GM19025 (cell line): ENCODE measurements around the gene GCGR.
A peak's percentile ranks its signal among the peaks of the same experiment; 100 is the strongest.
"Not testable (repeated sequence)": the region's sequence is repeated elsewhere in the genome, so short reads cannot be mapped to it uniquely, and the experiment has no call there.

Source experiments
- ATAC-seq: cut with Tn5 transposase; IDR thresholded peaks from one replicate; pipeline ENCODE4 v1.9.1; 2021; ENCODE audit warnings: mild to moderate bottlenecking, low read depth, moderate library complexity; ENCODE audit not compliant: unreplicated experiment

The GCGR gene

DNA sequence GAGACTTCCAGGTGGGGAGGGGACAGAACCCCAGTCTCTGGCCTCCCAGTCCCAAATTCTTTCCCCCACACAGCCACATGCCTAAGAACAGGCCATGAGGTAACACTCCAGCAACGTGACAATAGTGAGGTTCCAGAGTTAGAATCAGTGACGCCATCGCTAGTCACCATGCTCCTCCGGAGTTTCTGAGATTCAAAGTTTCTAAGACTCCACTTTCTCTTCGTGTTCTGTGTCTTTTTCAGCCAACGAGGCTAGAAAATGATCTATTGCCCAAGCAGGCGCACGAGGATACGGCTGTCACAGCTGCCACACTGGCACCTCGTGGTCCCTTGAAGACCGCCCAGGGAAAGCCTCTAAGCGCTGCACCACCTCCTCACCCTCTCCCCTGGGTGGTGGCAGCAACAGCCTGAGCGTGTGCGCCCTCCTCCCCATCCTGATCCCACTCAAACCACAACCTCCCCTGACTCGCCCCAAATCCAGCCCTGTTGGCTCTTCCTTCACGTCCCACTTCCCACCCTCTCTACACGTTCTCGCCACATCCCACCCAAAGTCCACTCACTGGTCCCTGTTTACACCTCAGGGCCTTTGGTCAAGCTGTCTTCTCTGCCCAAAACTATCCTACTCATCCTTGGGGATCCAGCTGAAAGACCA, 28.1 kb downstream of the GCGR start:
- ATAC-seq, result no peak

DNA sequence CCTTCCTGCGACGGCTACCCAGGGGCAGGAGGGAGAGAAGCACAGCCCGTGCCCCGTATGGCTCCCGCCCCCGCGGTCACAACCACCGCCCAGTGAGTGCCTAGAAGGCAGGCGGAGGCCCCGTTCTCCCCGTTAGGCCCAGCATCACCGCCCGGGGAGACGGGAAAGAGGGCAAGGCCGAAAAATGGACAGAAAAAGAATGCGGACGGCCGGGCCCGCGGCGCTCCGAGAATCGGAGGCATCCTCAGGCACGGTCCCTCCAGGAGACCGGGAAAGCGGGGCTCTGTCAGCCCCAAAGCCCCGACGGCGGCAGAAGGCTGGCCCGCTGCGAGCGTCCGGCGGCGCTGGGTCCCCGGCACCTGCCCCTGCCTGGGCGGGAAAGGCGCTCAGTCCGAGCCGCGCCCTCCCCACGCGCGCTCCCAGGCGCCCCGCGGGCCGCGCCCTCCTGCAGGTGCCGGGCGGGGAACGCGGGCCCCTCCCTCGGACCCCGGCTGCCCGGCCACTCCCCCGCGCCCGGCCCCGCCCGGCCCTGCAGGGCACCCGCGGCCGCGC, 28.7 kb downstream of the GCGR start:
- ATAC-seq, result peak; percentile 8

DNA sequence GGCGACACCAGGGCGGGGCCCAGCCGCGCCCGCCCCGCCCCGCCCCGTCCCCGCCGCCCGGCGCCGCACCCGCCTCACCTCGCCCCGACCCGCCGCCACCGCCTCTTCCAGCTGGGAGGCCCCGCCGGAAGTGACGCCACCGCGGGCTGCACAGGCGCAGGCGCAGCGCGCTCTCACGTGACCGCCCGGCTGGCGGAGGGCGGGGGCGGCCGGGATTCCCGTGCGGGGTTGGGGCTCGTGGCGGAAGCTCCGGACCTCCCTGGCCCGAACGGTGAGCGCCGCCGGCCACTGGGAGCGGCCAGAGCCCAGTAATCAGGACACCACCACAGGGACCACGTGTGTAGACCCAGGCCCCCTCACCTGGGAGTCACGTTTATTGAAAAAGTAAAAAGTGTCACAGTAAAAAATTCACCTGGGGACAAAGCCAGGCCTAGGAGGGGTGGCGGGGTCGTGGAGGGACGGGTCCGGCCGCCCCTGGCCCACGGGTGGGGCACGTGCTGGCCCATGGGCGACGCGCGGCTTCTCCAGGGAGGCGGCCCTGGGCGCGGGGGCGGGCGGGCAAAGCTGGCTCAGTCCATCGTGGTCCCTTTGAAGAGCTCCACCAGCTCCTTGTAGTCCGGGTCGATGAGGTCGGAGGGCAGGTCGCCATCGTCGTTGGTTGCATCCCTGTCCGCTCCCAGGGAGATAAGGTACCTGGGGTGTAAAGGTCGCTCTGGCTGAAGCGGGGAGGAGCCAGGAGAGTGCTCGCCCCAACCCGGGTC, 29.4 kb downstream of the GCGR start, which contains the start of gene MCRIP1:
TSS of gene MCRIP1 (minus strand) at position 132 of the 761 bp plus-strand sequence. CDS start 8,785 bp downstream, outside the sequence.
- peak; percentile 84 for ATAC-seq

DNA sequence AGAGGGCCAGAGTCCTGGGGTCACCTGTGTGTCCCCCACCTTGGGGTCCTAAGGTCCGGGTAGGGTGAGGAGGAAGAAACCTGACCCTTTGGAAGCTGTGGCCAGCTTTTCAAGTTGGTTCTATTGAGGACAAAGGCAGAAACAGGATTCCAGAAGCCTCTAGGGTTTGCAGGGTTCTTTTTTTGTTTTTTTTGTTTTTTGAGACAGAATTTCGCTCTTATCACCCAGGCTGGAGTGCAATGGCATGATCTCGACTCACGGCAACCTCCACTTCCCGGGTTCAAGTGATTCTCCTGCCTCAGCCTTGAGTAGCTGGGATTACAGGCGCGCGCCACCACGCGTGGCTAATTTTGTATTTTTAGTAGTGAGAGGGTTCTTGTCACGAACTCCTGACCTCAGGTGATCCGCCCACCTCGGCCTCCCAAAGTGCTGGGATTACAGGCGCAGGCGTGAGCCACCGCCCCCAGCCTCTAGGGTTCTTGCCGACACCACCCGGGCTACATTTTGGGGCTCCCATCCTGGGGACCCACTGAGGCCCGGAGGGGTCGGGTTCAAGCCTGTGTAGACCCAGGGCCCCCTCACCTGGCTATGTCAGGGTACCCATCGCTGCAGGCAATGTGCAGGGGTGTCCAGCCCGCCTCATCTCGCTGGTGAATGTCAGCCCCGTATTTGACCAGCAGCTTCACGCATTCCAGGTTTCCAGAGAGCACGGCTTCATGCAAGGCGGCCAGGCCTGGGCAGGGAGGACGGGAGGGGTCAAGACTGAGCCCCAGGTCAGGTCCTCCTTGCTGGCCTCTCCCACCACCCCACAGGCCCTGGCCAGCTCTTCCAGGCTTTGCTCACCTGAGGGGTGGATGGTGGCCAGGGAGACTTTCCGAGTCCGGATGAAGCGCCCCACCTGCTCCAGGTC, 30.2 kb downstream of the GCGR start:
- no peak for ATAC-seq

DNA sequence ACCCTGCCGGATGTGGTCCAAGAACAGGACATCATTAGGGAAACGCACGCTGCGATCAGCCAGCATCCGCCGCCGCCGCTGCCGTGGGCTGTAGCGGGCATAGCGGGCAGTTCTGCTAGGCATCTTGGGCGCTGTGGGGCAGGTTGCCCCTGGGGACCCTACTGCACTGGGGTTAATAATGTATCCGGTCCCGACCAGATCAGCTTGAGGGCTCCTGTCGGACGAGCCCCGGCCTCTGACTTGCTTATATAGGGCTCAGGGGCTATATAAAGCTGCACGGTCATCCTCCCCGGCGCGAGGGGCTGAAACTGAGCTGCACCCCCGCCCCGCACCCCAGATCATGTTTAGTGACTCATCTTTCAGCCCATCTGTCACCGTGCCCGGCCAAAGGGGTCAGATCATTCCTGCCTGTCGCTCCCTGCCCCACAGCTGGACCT, 30.9 kb downstream of the GCGR start, which contains the start of gene PPP1R27:
TSS of gene PPP1R27 (minus strand) at position 220 of the 437 bp plus-strand sequence. CDS start at position 123, 97 bp downstream.
- no peak for ATAC-seq

DNA sequence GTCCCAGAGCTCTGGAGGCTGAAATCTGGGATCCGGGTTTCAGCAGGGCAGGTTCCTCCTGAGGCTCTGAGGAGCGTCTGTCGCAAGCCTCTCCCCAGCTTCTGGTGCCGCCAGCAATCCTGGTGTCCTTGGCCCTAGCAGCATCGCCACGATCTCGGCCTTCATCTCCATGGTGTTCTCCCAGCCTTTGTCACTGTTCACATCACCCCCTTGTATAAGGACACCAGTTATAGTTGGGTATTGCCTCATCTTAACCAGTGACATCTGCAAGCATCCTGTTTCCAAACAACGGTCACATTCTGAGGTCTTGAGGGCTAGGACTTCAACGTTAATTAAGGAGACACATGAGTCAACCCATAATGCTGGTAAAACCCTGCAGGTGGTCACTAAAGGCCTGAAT, 33.7 kb downstream of the GCGR start:
- ATAC-seq, result no peak

DNA sequence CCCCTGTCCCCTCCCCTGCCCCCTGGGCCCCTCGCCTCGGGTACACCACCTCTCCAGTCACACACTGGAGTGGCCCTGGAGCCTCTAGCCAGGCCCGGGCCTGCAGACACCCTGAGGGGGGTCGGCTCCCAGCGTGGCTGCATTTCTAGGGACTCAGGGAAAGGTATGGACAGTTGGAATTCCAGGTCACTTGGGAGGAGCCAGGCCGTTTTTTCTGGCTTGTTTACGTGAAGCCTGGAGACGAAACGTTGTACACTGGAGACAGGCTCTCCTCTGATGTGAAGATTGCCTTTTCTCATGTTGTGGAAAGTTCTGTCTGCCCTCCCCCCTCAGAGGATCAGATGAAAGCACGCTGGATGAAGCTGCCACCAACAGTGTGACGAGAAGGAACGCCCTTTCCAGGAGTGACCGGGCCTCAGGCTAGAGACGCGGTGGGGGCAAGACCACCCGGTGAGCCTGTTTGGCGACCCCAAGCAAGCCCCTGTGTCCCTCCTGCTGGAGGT, 34.9 kb downstream of the GCGR start:
- ATAC-seq, result no peak

DNA sequence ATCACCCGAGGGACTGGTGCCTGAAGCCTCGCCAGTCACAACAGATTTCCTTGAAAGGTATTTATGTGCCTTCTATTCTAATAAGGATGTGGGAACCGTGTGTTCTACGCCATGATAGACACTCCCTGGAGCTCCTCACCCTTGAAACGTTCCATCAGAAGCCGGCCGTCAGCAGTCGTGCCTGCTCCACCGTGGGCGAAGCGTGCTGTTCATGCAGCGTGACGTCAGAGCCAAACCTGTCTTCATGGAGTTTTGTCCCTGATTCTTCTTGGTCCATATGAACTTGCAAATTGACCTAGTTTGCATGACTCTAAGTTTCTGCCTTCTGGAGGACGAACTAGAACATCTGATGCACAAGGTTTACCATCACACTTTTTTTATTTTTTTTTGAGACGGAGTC, 35.4 kb downstream of the GCGR start:
- ATAC-seq, result no peak

DNA sequence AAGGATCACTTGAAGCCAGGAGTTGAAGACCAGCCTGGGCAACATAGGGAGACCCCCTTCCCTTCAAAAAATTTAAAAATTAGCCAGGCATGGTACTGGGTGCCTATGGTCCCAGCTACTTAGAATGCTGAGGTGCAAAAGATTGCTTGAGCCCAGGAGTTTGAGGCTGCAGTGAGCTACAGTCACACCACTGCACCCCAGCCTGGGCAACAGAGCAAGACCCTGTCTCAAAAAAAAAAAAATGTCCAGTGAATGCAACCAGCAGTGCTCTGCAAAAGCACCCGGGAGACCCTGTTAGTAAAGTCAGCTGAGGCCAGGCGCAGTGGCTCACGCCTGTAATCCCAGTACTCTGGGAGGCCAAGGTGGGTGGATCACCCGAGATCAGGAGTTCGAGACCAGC, 36.1 kb downstream of the GCGR start:
- not testable (repeated sequence) for ATAC-seq

DNA sequence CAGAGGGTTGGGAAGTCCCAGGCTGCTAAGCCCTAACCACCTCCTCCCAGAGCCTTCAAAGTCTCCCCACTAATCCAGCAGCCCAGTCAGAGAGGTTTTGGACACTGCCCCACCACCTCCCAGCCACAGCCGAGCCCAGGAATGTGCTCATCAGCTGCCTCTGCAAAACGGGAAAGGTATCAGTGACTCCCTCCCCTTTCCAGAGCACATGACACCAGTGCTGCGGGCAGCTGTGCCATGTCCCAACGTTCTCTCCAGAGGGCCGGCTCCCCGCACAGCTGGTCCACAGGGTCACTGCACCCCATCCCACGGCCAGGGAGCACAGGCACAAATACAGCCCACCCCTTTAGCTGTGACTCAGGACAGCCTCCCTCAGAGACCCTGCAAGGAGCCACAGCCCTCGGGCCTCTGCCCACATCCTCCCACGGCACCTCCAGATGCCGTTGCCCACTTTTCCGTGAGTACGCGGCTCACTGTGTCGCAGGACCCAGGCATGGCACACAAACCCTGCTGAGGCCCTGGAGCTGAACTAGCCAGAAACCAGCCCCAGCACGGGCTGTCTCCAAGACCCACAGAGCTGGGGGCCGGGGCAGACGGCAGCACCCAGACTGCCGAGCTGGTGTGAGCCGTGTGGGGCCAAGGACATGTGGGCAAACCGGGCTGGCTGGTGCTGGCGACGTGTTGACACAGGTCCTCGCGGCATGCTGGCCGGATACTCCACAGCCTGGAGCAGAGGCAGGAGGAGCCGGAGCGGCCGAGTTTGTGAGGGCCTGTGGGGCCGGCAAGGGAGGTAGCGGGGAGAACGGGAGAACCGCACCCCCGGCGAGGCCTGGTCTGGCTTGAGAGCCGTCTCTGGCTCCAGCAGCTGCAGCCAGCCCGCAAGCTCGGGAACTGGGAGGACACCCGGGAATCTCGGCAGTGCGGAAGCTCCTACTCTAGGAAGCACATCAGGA, 37.2 kb downstream of the GCGR start:
- no peak for ATAC-seq

DNA sequence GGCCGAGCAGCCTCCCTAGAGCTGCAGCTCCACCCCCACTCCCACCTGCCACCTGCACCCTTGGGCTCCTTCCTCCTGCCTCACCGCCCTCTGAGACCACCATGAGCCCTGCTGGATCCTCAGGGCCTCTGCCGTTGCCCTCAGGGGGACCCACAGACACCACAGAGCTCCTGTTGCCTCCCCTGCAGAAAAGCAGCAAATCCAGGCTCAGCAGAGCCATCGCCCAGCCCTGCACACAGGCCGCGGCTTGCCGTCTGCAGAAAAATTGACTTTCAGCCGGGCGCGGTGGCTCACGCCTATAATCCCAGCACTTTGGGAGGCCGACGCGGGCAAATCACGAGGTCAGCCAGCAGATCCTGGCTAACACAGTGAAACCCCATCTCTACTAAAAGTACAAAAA, 37.9 kb downstream of the GCGR start:
- no peak for ATAC-seq

DNA sequence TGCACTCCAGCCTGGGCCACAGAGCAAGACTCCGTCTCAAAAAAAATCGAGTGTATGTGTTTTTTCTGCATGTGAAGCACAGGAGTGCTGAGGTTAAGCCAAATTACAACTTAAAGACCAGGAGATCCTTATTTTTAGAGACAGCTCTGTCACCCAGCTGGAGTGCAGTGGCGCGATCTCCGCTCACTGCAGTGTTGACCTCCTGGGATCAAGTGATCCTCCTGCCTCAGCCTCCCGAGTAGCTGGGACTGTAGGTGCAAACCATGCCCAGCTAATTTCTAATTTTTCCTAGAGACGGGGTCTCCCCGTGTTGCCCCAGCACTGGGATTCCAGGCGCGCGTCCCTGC, 38.4 kb downstream of the GCGR start:
- no peak for ATAC-seq

DNA sequence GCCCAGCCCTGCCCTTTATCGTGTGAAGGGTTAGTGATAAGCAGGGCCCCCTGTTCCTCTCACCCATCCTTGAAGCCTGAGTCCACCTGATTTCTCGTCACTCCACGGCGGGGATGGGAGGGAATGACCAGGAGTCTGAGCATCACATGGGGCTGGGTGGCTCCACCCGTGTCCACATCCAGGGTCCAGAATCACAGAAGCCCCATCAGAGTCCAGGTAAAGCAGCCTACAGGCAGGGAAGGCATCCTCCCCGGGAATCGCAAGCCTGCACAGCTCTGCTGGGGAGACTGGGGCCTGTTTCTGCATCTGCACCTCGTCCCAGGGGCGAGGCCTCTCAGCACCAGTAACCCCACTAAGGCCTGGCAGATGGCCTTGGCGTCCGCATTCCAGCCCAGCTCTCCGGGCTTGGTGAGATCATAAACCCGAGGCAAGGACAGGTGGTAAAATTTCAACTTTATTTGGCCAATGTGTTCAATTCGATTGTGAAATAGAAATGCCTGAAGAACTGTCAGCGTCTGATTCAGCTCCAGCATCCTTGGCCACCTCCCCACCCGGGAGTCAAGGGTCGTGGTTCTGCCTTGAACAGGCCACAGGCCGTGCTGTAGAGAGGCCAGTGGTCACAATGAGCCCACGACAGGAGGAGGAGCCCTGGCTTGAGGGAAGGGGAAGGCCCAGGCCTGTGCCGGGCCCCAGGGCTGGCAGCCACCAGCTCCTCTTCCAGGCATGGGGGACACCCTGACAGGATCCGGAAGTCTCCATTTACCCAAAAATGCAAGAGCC, 39.0 kb downstream of the GCGR start:
- no peak for ATAC-seq

DNA sequence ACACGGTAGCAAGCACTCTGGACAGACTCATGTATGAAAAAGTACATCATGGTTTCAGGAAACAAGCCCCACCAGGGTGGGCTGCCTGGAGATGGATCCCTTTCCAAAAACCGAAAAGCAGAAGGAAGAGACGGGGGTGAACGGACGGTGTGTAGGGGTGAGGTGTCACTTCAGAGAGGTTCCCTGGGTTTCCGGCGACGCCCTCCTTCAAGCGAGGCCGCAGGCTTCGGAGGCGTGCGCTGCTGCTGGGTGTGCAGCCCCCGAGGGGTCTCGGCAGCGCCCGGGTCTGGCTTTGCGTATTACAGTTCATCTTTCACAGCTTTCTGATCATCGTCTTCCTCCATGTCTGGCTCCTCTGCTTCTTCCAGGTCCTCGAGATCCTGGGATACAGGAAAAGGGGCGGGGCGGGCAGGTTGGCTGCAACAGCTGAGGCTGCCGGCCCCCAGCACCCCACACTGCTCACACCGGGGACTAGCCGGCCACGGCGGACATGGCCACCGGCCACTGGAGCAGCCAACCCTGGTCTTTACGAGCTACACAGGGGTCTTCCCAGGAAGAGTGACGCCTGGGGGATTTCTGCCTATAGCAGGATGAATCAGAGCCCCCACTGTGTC, 39.9 kb downstream of the GCGR start:
- ATAC-seq, result no peak

DNA sequence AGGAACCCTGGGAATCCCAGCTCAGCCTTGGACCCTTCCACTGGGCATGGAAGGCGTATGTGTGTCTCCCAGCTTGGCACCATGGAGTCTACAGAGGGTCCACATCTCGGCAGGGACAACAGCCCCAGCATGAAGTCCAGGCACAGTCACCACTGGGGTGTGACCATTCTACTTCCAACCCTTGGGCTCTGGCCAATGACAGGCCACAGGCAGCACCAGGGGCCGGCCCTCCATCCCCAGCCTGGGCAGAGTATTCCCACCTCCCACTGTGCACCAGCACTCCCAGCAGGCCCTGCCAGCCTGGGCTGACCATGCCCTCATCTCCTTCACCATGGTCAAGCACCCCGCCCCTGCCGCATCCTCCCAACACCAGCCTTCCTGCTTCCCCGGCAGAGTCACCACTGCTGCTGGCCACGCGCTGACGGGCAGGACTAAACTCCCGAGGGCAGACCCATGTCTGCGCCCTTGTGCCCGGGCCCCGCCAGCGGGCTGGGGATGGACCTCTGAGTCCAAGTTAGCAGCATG, 40.4 kb downstream of the GCGR start:
- no peak for ATAC-seq

DNA sequence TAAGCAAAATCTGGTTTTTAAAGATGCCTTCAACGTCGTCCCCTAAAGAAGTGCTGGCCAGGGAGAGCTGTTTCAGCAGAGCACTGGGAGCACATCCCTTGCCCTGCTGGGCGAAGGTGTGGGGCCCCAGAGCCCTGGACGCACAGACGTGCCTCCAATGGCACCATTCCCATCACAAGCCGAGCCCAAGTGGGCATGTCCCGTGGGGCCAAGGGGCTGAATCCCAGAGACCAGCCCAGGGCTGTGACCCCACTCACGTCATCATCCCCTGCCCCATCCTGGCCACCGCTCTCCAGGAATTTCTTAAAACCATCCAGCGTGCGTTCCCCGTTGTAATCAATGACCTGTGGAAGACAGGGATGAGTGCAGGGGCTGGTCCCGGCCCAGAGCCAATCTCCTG, 40.9 kb downstream of the GCGR start:
- ATAC-seq, result no peak

DNA sequence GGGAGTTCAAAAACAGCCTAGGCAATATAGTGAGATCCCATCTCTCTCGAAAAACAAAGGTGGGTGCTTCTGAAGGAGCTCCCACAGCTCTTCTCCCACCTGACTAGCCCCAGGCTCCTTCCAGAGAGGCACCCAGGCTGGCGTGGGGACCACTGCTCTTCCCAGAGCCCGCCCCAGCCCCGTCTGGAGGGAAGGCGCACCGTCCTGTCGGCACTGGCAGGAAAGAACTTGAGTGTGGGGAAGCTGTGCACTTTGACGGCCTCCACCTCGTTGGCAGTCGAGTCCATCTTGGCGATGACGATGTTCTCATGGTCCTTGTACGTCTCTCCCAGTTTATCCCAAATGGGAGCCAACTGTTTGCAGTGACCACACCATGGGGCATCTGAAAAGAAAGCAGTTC, 41.4 kb downstream of the GCGR start:
- ATAC-seq, result no peak
